Suppressor macrophage treated with lipopolysaccharide for 1 hour (primary cell): Measurements from ENCODE around the gene RETN.

Experiments
- DNase-seq, 3 donors: peaks; one replicate each; pipeline ENCODE4 v3.0.0-alpha.2; 2020 to 2022

The RETN gene

DNA sequence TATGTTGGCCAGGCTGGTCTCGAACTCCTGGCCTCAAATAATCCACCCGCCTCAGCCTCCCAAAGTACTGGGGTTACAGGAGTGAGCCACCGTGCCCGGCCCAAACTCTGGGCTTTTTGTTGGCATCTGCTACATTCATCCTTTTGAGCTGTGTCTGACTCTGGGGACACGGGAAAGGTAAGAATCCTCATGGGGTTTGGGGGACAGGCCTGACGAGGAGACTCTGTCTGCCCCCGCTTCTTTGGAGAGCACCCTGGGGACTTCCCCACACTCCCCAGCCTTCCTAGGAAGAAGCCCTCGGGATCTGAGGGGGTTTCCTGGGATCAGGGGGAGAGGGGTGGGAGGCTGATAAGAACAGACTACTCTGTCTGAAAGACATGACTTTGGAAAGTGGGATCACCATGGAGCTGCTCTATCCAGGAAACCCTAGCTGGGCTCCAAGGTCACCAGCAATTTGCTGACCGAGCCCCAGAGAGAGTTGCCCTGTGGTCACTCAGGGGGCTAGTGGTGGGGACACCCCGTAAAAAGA lies 41.1 kb downstream of the RETN start:
- DNase-seq: no peak

GRCh38 chr19:7710616-7711015 lies 41.8 kb downstream of the RETN start:
- DNase-seq: no peak

GRCh38 chr19:7715671-7716070 lies 46.8 kb downstream of the RETN start:
- DNase-seq: no peak

- DNase-seq: no peak
These were observed 47.9 kb downstream of the RETN start for GRCh38 chr19:7716762-7717161.

GRCh38 chr19:7718668-7719067 lies 49.8 kb downstream of the RETN start:
- no peak for DNase-seq
